Subcutaneous abdominal adipose tissue (tissue), 5 donors: Measurements from ENCODE around the gene HINT1.
"Not testable (repeated sequence)": the region's sequence is repeated elsewhere in the genome, so short reads cannot be mapped to it uniquely, and the experiment has no call there.

Source experiments
- H3K27ac ChIP-seq: one replicate; pipeline ENCODE4 v1.7.0; 2013; ENCODE audit warnings: low read depth, mild to moderate bottlenecking, inconsistent platforms, low read length, moderate library complexity
- H3K27me3 ChIP-seq, 5 donors: one replicate each; pipeline ENCODE4 v1.7.0; 2013; ENCODE audit warnings: low read length in 5 of 5, inconsistent platforms in 1 of 5; ENCODE audit not compliant: control insufficient read depth in 5 of 5, insufficient read depth in 4 of 5
- H3K36me3 ChIP-seq, 5 donors: one replicate each; pipeline ENCODE4 v1.7.0; 2013; ENCODE audit warnings: low read length in 5 of 5; ENCODE audit not compliant: control insufficient read depth in 5 of 5, insufficient read depth in 5 of 5
- H3K4me1 ChIP-seq, 5 donors: one replicate each; pipeline ENCODE4 v1.7.0; 2013; ENCODE audit warnings: low read length in 5 of 5, mild to moderate bottlenecking in 3 of 5, moderate library complexity in 1 of 5; ENCODE audit not compliant: control insufficient read depth in 5 of 5, insufficient read depth in 5 of 5
- H3K4me3 ChIP-seq, 5 donors: one replicate each; pipeline ENCODE4 v1.7.0; 2013; ENCODE audit warnings: low read length in 5 of 5, low read depth in 1 of 5
- H3K9ac ChIP-seq, 5 donors: one replicate each; pipeline ENCODE4 v1.7.0; 2013; ENCODE audit warnings: low read length in 5 of 5, mild to moderate bottlenecking in 4 of 5, moderate library complexity in 3 of 5
- H3K9me3 ChIP-seq, 5 donors: one replicate each; pipeline ENCODE4 v1.7.0; 2013; ENCODE audit warnings: low read length in 5 of 5; ENCODE audit not compliant: control insufficient read depth in 5 of 5
- donor health status: healthy.
- donor health status: healthy.
- donor health status: healthy.
- donor health status: healthy.
- donor health status: healthy.

HINT1 gene

DNA sequence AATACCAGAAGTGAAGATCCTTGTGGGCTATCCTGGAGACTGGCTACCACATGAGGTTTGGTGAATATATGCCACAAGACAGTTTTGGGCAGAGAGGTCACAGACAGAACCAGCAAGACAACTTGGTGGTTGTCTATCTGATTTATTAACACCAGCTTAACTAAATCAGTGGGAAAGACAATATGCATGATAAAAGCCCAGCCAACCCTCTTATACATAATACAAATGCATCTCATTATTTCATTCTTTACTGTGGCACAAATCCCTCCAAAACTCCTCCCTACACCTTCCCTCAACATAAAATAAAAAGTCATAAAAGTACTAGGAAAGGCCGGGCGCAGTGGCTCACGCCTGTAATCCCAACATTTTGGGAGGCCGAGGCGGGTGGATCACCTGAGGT, 8.1 kb downstream of the HINT1 start:
- no peaks in the 10 kb centered on the region for H3K4me1 ChIP-seq

DNA sequence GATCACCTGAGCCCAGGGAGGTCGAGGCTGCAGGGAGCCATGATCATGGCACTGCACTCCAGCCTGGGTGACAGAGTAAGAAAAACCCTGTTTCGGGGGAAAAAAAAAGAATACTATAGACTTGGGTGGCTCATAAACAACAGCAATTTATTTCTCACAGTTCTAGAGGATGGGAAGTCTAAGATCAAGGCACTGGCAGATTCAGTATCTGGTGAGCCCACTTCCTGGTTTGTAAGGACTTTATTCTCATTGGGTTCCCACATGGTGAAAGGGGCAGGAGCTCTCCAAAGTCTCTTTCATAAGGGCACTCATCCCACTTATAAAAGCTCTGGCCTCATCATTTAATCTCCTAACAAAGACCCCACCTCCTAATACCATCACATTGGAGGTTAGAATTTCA, 8.7 kb downstream of the HINT1 start:
- no peaks in the 10 kb centered on the region for H3K4me1 ChIP-seq
- no peak overlapping the region for H3K4me3 ChIP-seq
- H3K27me3 ChIP-seq = no peaks in the 10 kb centered on the region
- H3K9me3 ChIP-seq = no peaks in the 10 kb centered on the region
- H3K9ac ChIP-seq = no peak overlapping the region
- H3K27ac ChIP-seq = no peak overlapping the region
- peaks cover 17 to 32% (median 24%) of the 10 kb centered on the region in 5 donors for H3K36me3 ChIP-seq

More for the DNA sequence above, 8.1 kb downstream of the HINT1 start:
- Histone ChIP-seq H3K27me3 (no peaks in the 10 kb centered on the region), H3K36me3 (peaks cover 17 to 36% (median 28%) of the 10 kb centered on the region in 5 donors), H3K9ac (no peak overlapping the region), H3K9me3 (no peaks in the 10 kb centered on the region), H3K4me3 (no peak overlapping the region), H3K27ac (no peak overlapping the region)

DNA sequence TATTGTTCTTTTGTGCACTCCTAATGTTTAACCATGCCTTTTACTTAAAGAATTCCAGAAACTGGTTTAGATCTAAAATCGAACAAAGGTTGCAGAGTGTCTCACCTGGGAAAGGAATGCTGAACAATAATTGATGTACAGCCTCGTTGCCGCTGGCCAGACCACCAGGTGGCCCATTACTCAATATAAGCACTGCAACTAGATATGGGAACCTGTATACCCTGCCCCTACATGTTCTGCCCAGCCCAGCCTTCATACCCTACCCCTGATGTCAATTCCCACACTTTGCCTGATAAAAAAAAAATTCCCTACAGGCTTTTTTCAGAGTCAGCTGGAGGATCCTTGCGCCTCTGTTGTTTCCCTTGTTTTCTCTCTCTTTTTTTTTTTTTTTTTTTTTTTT, 13.8 kb downstream of the HINT1 start:
- no peak overlapping the region for H3K27ac ChIP-seq
- no peaks in the 10 kb centered on the region for H3K4me1 ChIP-seq
- H3K9ac ChIP-seq = no peak overlapping the region
- H3K36me3 ChIP-seq = no peaks in the 10 kb centered on the region
- H3K27me3 ChIP-seq = no peaks in the 10 kb centered on the region
- H3K9me3 ChIP-seq = no peaks in the 10 kb centered on the region
- no peak overlapping the region for H3K4me3 ChIP-seq

DNA sequence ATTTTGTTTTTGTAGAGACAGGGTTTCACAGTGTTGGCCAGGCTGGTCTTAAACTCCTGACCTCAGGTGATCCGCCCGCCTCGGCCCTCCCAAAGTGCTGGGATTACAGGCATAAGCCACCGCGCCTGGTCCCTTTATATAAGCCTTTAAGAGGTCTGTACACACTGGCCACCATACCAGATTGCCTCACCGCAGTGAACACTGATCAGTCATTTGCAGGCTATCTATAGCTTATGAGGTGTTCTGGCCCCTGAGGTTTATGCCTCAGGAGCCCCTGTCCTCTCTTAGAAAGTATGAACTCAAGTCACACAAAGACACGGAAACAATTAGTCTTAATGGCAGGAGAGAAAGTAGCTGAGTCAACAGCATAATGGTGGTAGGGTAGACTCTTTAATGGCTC, 14.6 kb downstream of the HINT1 start:
- H3K9ac ChIP-seq = no peak overlapping the region

DNA sequence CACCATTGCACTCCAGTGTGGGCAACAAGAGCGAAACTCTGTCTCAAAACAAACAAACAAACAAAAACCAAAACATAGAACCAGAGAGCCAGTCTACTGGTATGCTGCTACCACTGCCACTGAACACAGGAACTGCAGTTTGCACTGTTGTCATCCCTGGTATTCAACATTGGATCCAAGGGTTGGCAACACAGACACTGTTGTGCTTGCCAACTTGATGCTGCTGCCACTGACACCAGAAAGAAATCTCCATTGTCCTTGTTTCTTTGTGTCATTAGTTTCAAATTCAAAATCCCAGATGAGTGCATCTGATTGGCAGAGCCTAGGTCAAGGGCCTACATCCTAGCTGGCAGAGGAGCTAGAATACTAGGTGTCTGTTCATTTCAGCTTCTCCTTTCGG, 16.2 kb downstream of the HINT1 start:
- Histone ChIP-seq H3K27me3 (no peaks in the 10 kb centered on the region), H3K9me3 (no peaks in the 10 kb centered on the region), H3K9ac (no peak overlapping the region), H3K4me1 (no peaks in the 10 kb centered on the region), H3K36me3 (no peaks in the 10 kb centered on the region), H3K4me3 (no peak overlapping the region), H3K27ac (no peak overlapping the region)

More for the DNA sequence above, 14.6 kb downstream of the HINT1 start:
- Histone ChIP-seq H3K4me1 (no peaks in the 10 kb centered on the region), H3K9me3 (no peaks in the 10 kb centered on the region), H3K27me3 (no peaks in the 10 kb centered on the region), H3K36me3 (no peaks in the 10 kb centered on the region), H3K27ac (no peak overlapping the region), H3K4me3 (no peak overlapping the region)

DNA sequence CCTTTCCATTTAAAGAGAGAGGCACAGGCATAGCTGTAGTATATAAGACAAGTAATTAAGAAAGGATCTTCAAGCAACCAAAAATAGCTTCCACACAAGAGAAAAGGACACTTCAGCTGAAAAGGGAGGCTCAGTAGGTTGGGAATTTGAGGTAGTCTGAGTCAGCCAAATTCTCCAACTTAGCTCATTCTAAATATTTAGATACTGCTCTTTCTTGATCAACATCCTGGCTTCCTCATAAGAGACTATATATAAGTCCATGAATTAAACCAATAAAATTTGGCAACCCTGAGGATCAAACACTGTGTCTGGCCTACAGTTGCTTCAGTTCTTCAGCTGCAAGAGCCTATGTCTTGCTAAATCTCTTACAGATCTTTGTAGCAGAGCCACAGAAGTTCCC, 17.8 kb downstream of the HINT1 start:
- Histone ChIP-seq H3K4me3 (no peak overlapping the region), H3K27me3 (no peaks in the 10 kb centered on the region), H3K9ac (no peak overlapping the region), H3K36me3 (no peaks in the 10 kb centered on the region), H3K27ac (no peak overlapping the region), H3K4me1 (no peaks in the 10 kb centered on the region), H3K9me3 (no peaks in the 10 kb centered on the region)

DNA sequence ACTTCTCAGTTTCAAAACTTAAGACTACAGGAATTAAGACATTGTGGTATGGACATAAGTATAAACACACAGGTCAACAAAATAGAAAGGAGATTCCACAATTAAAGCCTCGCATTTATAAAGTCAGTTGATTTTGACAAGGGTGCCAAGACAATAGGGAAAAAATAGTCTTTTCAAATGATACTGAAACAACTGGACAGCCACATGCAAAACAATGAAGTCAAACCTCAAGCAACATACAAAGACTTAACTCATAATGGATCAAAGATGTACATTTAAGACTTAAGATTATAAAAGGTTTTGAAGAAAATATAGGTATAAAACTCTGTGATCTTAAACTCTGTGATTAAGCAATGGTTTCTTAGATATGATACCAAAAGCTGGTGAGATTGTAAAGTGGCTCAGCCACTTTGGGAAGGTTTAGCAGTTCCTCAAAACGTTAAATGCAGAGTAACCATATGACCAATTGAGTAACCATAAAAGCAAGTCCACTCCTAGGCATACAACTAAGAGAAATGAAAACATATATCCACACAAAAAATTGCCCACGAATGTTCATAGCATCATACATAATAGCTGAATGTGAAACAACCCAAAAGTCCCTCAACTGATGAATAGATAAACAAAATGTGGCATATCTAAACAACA, 22.0 kb downstream of the HINT1 start:
- Histone ChIP-seq H3K4me1 (no peaks in the 10 kb centered on the region), H3K36me3 (no peaks in the 10 kb centered on the region), H3K9me3 (no peaks in the 10 kb centered on the region), H3K27me3 (no peaks in the 10 kb centered on the region), H3K9ac (no peak overlapping the region), H3K27ac (no peak overlapping the region), H3K4me3 (no peak overlapping the region)

DNA sequence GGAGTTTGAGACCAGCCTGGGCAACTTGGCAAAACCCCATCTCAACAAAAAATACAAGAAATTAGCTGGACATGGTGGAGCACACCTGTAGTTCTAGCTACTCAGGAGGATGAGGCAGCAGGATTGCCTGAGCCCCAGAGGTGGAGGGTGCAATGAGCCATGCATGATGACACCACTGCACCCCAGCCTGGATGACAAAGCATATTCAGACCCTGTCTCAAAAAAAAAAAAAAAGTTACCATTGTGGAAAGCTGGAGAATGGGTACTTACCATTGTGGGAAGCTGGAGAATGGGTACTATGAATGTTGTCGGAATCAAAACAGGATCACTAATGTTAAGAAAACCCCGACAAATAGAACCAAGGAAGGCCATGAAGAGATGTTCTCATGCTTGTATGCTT, 25.7 kb downstream of the HINT1 start:
- H3K4me1 ChIP-seq = no peaks in the 10 kb centered on the region
- no peaks in the 10 kb centered on the region for H3K9me3 ChIP-seq
- H3K27me3 ChIP-seq = no peaks in the 10 kb centered on the region
- no peak overlapping the region for H3K9ac ChIP-seq
- H3K36me3 ChIP-seq = no peaks in the 10 kb centered on the region
- no peak overlapping the region for H3K27ac ChIP-seq
- no peak overlapping the region for H3K4me3 ChIP-seq

DNA sequence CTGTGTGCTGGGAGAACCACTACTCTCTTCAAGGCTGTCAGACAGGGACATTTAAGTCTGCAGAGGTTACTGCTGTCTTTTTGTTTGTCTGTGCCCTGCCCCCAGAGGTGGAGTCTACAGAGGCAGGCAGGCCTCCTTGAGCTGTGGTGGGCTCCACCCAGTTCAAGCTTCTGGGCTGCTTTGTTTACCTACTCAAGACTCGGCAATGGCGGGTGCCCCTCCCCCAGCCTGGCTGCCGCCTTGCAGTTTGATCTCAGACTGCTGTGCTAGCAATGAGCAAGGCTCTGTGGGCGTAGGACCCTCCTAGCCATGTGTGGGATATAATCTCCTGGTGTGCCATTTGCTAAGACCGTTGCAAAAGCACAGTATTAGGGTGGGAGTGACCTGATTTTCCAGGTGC, 26.6 kb downstream of the HINT1 start:
- H3K9me3 ChIP-seq, H3K27ac ChIP-seq, H3K4me1 ChIP-seq, H3K4me3 ChIP-seq, H3K27me3 ChIP-seq, H3K36me3 ChIP-seq, H3K9ac ChIP-seq: not testable (repeated sequence)

DNA sequence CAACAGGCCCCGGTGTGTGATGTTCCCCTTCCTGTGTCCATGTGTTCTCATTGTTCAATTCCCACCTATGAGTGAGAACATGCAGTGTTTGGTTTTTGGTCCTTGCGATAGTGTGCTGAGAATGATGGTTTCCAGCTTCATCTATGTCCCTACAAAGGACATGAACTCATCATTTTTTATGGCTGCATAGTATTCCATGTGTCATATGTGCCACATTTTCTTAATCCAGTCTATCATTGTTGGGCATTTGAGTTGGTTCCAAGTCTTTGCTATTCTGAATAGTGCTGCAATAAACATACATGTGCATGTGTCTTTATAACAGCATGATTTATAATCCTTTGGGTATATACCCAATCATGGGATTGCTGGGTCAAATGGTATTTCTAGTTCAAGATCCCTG, 32.0 kb downstream of the HINT1 start:
- not testable (repeated sequence) for H3K9me3 ChIP-seq, H3K4me1 ChIP-seq, H3K9ac ChIP-seq, H3K36me3 ChIP-seq, H3K27me3 ChIP-seq, H3K4me3 ChIP-seq, H3K27ac ChIP-seq

DNA sequence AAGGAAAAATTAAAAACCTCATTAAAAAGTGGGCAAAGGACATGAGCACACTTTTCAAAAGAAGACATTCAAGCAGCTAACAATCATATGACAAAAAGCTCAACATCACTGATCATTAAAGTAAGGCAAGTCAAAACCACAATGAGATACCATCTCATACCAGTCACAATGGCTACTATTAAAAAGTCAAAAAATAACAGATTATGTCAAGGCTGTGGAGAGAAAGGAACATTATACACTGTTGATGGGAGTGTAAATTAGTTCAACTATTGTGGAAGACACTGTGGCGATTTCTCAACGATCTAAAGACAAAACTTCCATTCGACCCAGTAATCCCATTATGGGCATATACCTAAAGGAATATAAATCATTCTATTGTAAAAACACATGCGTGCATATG, 35.8 kb downstream of the HINT1 start:
- H3K9me3 ChIP-seq = peaks cover 0 to 3% (median 0%) of the 10 kb centered on the region in 5 donors

More for the DNA sequence above, 35.8 kb downstream of the HINT1 start:
- no peak overlapping the region for H3K9ac ChIP-seq
- H3K4me1 ChIP-seq = no peaks in the 10 kb centered on the region
- no peaks in the 10 kb centered on the region for H3K27me3 ChIP-seq
- no peak overlapping the region for H3K27ac ChIP-seq
- H3K36me3 ChIP-seq = no peaks in the 10 kb centered on the region
- H3K4me3 ChIP-seq = no peak overlapping the region
